ENCODE data around the gene RAB4A. TPM values are rescaled to one million over a fixed set of nuclear protein-coding genes. Genes with fewer than 3 reads are reported as not detected.
"Not testable (repeated sequence)": the region's sequence is repeated elsewhere in the genome, so short reads cannot be mapped to it uniquely, and the experiment has no call there.

Gene RAB4A
- total RNA-seq, 4 donors from 2014 or later = 37.1 to 78.4 (median 49.3) TPM

- Histone ChIP-seq H3K4me1 (no peaks in the 10 kb centered on the region), H3K36me3 (peaks cover 7% of the 10 kb centered on the region), H3K4me3 (no peak overlapping the region), H3K9me3 (no peaks in the 10 kb centered on the region), H3K27me3 (no peaks in the 10 kb centered on the region), H3K27ac (no peak overlapping the region)
- TF ChIP-seq POLR2AphosphoS5 (IDR thresholded peaks at IDR 0.05) = no peak
- no peak for TF ChIP-seq POLR2A (IDR thresholded peaks at IDR 0.05)
- TF ChIP-seq EP300 (IDR thresholded peaks at IDR 0.05) = no peak
- no peak for TF ChIP-seq CTCF (IDR thresholded peaks at IDR 0.05)
- 91% methylated on average over 1 of the region's 1 CpG for WGBS
- no peak for DNase-seq (ENCODE audit: low spot score in 2 of 2)
Measured at GRCh38 chr1:229288516-229288915, 17.6 kb downstream of the RAB4A start.

- not testable (repeated sequence) for DNase-seq (ENCODE audit: low spot score in 2 of 2); H3K4me1 ChIP-seq; H3K9me3 ChIP-seq; H3K36me3 ChIP-seq; H3K4me3 ChIP-seq; H3K27ac ChIP-seq; H3K27me3 ChIP-seq
- WGBS = 93% methylated on average over 4 of the region's 4 CpGs
Measured at GRCh38 chr1:229291686-229292085, 20.8 kb downstream of the RAB4A start.

- no peaks in the 10 kb centered on the region for H3K27me3 ChIP-seq
- 90% methylated on average over 10 of the region's 10 CpGs for WGBS
- H3K4me3 ChIP-seq = no peak overlapping the region
- DNase-seq (ENCODE audit: low spot score in 2 of 2) = no peak
- TF ChIP-seq CTCF (IDR thresholded peaks at IDR 0.05) (no peak), EP300 (IDR thresholded peaks at IDR 0.05) (no peak), POLR2A (IDR thresholded peaks at IDR 0.05) (no peak), POLR2AphosphoS5 (IDR thresholded peaks at IDR 0.05) (no peak)
- H3K36me3 ChIP-seq = peaks cover 22% of the 10 kb centered on the region
- no peaks in the 10 kb centered on the region for H3K4me1 ChIP-seq
- no peak overlapping the region for H3K27ac ChIP-seq
- H3K9me3 ChIP-seq = no peaks in the 10 kb centered on the region
Measured at GRCh38 chr1:229293528-229294204, 22.8 kb downstream of the RAB4A start.

- no peak for DNase-seq (ENCODE audit: low spot score in 2 of 2)
- 92% methylated on average over 11 of the region's 11 CpGs for WGBS
- no peak overlapping the region for H3K27ac ChIP-seq
- TF ChIP-seq POLR2AphosphoS5 (IDR thresholded peaks at IDR 0.05) (no peak), EP300 (IDR thresholded peaks at IDR 0.05) (no peak), CTCF (IDR thresholded peaks at IDR 0.05) (no peak), POLR2A (IDR thresholded peaks at IDR 0.05) (no peak)
- no peaks in the 10 kb centered on the region for H3K4me1 ChIP-seq
- no peaks in the 10 kb centered on the region for H3K9me3 ChIP-seq
- no peak overlapping the region for H3K4me3 ChIP-seq
- peaks cover 35% of the 10 kb centered on the region for H3K36me3 ChIP-seq
- no peaks in the 10 kb centered on the region for H3K27me3 ChIP-seq
Measured at GRCh38 chr1:229295745-229296144, 24.8 kb downstream of the RAB4A start.

GRCh38 chr1:229296541-229296941, 25.6 kb downstream of the RAB4A start:
- H3K27me3 ChIP-seq = no peaks in the 10 kb centered on the region
- H3K36me3 ChIP-seq = peaks cover 43% of the 10 kb centered on the region
- H3K9me3 ChIP-seq = no peaks in the 10 kb centered on the region
- H3K27ac ChIP-seq = no peak overlapping the region
- no peaks in the 10 kb centered on the region for H3K4me1 ChIP-seq
- H3K4me3 ChIP-seq = no peak overlapping the region
- no peak for DNase-seq (ENCODE audit: low spot score in 2 of 2)
- WGBS = 69% methylated on average over 3 of the region's 3 CpGs
- TF ChIP-seq POLR2AphosphoS5 (IDR thresholded peaks at IDR 0.05) (no peak), CTCF (IDR thresholded peaks at IDR 0.05) (no peak), EP300 (IDR thresholded peaks at IDR 0.05) (no peak), POLR2A (IDR thresholded peaks at IDR 0.05) (no peak)

GRCh38 chr1:229297746-229298145, 26.8 kb downstream of the RAB4A start:
- Histone ChIP-seq H3K27me3 (no peaks in the 10 kb centered on the region), H3K36me3 (peaks cover 51% of the 10 kb centered on the region), H3K4me1 (no peaks in the 10 kb centered on the region), H3K9me3 (no peaks in the 10 kb centered on the region), H3K4me3 (no peak overlapping the region), H3K27ac (no peak overlapping the region)
- 99% methylated on average over 1 of the region's 1 CpG for WGBS
- DNase-seq (ENCODE audit: low spot score in 2 of 2) = no peak
- no peak for TF ChIP-seq EP300 (IDR thresholded peaks at IDR 0.05)
- no peak for TF ChIP-seq POLR2A (IDR thresholded peaks at IDR 0.05)
- TF ChIP-seq CTCF (IDR thresholded peaks at IDR 0.05) = no peak
